ENCODE data around the gene BRD1.

GRCh38 chr22:49730656-49731055 is 97.0 kb downstream of the BRD1 start:
- no peak for TF ChIP-seq CTCF (IDR thresholded peaks at IDR 0.05 in 4 of 5, conservative IDR thresholded peaks at IDR 0.05 in 1 of 5)
- no peak for TF ChIP-seq POLR2A (IDR thresholded peaks at IDR 0.05)

All from gastrocnemius medialis (tissue), 4 donors.